GOT3 (cell line): Measurements from ENCODE around the gene JAM3.
"Not testable (repeated sequence)": the region's sequence is repeated elsewhere in the genome, so short reads cannot be mapped to it uniquely, and the experiment has no call there.

Experiments
- DNase-seq: peaks from one replicate; lab custom pipeline; 2025; ENCODE audit warnings: mixed read lengths; lab: John Stamatoyannopoulos, UW

Gene JAM3

DNA sequence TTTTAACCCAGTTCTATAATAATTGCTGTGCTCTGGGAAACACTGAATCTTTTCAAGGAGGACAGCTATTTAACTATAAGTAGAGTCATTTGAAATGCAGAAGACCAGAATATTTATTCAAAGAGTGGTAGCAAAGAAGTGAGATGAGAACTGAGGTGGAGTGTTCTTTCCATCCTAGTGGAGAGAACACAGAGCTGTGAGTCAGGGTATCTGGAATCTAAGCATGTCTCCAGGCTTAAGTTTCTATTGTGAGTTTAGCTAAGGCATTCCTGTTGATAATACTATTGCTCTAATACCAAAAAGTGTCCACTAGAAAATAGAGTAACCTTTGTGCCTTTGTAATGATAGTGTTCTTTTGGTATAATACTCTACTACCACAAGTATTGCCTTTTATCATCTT, 32.4 kb downstream of the JAM3 start:
- no peak for DNase-seq

DNA sequence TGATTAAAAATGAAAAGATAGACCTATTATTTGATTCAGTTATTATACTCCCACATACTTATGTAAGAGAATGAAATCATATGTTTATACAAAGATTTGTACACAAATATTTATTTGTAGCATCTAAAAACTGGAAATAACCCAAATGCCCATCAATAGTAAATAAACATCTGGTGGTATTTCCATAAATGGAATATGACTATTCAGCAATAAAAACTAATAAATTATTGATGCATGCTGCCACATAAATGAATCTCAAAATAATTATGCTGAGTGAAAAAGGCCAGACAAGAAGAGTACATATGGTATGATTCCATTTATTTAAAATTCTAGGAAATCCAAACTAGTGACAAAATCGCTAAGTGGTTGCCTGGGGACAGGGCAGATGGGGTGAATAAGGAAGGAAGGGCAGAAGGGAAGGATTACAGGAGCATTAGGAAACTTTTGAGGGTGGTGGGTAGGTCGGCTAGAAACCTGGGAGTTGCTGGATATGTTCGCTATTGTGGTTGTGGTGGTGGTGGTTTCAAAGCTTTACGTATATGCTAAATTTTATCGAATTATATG, 41.5 kb downstream of the JAM3 start:
- no peak for DNase-seq

DNA sequence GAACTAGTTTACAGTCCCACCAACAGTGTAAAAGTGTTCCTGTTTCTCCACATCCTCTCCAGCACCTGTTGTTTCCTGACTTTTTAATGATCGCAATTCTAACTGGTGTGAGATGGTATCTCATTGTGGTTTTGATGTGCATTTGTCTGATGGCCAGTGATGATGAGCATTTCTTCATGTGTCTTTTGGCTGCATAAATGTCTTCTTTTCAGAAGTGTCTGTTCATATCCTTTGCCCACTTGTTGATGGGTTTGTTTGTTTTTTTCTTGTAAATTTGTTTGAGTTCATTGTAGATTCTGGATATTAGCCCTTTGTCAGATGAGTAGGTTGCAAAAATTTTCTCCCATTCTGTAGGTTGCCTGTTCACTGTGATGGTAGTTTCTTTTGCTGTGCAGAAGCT, 44.9 kb downstream of the JAM3 start:
- not testable (repeated sequence) for DNase-seq

DNA sequence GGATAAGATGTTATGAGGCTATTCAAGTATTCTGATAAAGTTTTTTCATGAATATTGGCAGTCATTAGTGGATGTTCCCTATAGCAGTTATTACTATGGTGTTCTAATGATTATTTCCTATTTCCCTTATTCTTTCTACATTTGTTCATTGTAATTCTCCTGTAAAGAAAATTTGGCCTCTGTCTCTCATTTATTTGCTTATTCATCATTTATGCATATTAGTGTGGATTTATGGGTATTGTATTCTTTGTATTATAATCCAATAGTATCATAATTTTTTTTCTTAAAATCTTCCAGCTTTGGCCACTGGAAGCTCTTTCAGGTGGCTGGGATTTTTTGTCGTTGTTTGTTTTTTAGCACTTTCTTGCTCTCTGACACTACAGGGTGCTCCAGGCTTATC, 47.3 kb downstream of the JAM3 start:
- no peak for DNase-seq

DNA sequence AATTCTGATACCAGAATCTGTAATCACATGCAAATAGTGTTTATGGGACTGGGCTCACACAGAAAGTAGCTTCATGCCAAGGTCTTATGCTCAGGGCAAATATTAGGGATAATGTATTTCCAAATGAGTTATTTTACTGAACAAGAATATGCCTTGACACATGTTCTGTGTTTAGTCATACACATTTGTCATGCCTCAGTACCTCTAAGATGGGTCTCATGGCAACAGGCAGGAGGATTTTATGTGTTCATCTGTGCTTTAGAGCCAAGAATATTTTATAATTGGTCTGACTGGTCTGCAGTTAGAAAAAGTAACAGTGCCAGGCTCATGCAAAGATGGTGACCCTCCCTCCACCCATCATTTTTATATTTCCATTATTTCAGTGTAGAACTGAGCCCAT, 49.1 kb downstream of the JAM3 start:
- no peak for DNase-seq

DNA sequence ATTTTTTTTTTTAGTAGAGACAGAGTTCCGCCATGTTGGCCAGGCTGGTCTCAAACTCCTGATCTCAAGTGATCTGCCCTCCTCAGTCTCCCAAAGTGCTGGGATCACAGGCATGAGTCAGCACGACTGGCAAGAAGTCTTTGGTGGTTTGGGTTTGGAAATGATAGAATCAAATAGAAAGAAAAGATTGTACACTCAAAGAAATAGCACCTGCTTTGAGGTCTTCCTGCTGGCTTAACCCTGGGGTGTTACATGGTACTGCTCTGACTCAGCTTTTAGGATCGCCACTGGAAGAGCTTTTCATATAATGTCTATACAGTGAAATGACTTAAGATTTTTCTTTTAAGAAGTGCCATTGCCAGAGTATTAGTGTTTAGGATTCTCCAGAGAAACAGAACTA, 50.2 kb downstream of the JAM3 start:
- DNase-seq, result no peak

DNA sequence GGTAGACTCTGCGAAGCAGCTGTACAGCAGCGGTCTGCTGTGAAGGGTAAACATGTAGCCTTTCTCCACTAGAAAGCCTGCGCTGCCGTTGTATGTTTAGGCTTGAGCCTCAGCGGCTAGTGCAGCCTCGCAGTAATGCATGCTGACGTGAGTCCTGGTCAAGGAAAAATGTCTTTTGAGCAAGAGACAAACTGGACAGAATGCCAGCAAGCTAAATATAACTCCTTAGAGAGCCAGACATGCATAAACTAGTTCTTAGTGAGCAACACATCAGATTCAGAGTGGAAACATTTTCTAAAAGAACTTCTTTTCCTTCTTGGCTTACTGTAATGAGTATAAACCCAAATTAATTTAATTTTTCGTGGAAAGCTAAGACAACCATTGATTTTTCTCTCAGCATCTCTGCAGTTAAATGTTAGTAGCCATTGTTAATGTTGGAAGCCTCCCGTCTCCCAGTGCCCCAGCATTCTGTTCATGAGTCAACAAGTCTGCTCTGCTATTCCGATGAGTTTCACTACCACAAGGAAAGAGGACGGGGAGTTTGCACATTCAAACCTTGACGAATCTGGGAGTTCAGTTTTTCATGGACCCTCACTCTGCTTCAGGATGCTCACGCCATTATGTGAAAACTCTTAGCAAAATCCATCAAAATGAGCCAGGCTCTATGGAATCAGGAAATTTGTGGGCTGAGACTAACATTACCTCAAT, 51.4 kb downstream of the JAM3 start:
- no peak for DNase-seq

DNA sequence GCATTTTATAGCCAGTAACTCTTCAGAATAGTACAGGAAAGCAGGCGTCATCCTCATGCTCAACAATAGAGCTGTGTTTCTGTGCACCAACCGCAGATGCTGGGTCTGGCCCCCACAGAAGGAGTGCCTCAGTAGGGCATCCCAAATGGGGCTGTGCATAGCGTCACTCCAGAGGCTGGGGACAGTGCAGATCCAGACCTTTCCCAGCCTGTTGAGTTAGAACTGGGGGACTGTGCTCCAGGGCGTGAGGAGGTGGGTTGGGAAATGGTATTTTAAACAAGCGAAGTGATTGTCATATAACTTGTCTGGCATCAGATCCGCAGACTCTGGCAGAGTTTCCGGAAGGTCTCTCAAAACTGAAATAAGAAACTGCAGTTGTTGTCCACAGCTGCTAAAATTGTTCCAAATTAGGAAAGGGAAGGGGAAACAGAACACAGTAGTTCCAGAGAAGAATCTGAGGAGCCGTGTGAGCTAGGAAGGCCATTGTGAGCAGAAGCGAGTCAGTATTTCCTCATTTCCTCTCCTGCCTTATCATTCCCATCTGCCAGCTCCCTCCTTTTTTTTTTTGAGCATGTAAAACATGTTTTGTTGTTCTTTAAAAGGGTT, 52.2 kb downstream of the JAM3 start:
- no peak for DNase-seq

DNA sequence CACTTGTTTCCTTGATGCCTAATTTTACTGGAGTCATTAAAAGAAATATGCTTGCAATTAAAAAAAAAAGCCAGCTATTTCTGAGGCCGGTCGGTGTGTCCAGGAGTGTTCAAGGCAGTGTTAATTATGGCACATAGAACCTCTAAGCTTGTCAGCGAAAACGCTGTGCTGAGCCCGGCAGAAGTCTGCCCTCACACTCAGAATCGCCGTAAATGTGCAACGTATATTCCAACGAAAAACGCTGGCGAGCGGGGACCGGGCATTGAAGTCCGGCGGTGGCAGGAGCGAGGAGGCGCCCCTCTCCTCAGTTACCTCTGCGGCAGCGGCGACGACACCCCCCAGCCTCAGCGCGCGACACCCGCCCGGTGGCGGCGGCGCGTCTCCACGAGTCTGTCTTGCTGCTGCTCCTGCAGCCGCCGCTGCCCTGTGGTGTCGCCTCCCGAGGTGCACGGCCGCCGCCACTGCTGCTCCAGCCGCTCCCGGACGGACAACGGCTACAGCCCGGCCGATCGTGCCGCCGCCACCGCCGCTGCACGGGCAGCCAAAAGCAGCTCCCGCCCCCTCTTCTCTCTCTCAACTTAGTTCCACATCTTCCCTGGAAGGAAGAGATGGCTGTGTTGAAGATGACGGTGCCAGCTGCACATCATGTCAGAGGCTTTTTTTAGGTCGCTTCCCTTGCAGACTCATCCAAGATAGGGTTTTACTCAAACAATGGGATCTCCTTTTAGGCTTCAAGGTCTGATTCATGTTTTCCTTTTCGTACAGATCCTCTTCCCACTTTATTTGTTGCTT, 56.0 kb downstream of the JAM3 start:
- DNase-seq, result no peak

DNA sequence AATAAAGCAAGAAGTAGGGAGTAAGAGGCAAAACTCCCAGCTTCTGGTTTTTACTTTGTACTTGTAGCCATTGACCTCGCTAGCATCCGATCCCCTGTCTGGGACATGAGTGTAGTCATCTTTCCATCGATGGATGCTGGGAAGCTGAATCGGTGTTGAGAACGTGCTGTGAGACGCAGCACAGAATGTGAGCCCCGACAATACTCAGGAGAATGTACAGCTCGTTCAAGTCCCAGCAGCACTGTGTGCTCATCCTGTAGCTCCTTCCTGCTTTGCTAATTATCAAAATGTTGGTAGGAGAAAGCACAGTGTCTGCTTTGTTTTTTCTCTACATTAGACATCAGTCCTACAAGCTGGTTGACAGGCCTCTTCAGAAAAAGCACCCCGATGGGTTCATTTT, 56.6 kb downstream of the JAM3 start:
- DNase-seq, result no peak

DNA sequence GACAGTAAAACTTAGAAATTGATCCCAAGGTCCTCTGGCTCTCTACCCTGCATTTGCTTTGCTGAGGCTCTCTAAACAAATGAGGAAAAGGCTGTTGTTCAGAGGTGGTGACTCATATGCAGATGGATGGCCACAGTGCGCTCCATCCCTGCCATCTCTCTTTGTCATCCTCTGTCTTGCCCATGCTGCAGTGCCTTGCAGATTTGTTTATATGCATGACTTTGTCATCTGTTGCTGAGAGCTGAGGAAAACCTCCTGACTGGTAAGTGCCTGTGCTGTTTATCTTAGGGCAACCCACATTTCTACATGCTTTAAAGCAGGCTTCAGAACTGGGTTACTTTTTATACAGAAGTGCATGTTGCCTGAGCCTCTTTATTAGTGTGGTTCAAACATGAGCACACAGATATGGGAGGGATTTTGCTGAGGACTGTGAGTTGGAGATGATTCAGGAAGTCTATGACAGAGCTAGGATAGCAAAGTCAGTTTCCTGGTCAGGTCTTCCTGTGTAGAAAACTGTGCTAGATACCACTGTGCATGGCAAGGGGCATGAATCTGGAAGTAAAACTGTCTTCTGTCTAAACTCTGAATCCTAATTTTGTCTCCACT, 57.4 kb downstream of the JAM3 start:
- no peak for DNase-seq

DNA sequence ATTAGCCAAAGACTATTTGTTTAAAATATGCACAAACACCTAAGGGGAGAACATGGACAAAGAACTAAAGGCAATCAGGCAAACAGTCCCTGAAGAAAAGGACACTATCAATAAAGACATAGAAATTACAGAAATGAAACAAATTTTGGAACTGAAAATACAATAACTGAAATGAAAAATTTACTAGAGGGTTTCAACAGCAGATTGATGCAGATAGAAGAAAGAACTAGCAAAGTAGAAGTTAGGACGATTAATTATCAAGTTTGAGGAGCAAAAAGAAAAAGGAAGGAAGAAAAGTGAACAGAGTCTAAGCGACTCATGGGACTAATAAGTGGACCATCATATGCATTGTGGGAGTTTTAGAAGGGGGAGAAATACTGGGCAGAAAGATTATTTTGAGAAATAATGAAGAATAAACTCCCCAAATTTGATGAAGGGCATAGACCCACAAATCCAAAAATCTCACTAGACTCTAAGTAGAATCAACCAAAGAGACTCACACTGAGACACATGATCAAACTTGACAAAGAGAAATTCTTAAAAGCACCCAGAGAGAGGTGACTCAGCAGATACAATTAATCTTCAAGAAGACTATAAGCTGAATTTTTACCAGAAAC, 62.9 kb downstream of the JAM3 start:
- DNase-seq, result no peak

DNA sequence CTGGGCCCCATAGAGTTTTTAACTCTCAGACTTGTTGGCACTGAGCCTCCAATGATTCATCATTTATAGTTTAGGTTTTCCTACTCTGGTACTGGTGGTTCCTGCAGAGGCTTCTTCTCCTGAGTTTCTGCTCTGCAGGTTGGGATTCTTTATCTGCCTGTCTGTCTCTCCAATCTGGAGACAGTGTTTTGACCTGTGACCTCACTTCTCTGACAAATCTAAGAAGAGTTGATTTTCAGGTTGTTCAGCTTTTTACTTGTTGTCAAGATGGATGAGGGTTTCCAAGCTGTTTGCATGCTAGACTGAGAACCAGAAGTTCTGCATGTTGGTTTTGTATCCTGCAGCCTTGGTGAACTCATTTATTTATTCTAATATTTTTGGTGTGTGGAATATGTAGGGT, 63.9 kb downstream of the JAM3 start:
- no peak for DNase-seq

DNA sequence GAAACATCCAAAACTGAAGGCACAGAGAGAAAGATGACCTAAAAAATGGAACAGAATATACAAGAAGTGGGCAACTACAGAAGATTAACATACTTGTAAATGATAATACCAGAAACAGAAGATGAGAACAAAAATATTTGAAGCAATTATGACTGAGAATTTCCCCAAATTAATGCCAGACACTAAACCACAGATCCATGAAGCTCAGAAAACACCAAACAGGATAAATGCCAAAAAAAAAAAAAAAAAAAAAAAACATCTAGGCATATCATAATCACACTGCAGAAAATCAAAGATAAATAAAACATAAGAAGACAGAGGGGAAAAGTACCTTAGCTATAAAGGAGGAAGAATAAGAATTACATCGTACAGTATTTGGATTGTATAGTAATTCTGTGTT, 65.3 kb downstream of the JAM3 start:
- no peak for DNase-seq

DNA sequence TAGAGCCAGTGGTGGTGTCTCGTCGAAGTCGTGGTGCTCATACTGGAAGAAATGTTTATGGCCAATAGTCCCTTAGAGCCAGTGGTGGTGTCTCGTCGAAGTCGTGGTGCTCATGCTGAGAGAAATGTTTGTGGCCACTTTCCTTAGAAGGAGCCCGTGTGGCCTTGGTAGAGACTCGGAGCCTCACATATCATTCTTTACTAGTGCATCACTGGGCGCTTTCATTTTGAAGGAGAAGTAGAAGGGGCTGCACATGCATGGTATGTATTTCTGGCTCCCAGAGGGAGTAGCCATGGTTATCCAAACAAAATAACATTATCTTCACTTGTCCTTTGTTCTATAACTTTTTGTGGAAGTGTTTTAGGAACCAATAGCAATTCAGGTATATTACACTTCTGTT, 69.5 kb downstream of the JAM3 start:
- no peak for DNase-seq

DNA sequence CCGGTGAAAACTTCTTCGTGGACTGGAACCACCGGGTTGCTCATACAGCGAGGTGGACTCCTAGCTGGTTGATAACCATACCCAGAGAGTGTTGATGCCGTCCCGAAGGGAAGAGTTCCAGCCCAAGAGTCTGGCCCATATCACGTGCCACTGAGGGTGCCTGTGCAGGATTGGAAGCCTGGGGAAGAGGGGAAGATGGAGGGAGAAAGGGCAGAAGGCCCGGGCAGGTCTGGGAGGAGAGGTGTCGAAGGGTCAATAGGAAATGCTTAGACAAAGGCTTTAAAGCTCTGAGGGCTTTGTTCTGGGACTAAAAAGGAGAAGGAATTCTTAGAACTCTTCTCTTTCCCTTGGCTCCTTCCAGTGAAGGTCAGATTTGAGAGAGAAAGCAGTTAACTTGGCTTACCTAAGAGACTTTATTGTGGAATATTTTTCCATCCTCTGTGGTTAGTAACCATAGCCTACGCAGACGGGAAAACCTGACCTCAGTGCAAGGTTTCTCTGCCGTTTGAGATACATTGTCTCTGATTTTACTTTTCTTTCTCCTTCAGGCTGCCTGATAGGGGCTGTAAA, 70.5 kb downstream of the JAM3 start:
- DNase-seq, result no peak

DNA sequence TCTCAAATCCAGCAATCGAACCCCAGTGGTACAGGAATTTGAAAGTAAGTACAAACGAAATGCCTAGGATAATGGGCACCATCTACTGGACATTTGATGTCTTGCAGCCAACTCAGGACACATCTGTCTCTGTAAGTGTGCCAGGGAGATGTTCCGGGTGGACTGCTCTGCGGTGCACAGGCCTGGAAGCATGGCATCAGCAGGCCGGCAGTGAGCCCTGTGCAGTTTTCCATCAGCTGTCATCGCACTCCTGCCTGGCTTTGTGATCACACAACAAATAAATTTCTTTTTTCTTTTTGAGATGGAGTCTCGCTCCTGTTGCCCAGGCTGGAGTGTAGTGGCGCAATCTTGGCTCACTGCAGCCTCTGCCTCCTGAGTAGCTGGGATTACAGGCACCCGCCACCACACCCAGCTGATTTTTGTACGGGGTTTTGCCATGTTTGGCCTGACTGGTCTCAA, 71.0 kb downstream of the JAM3 start:
- DNase-seq, result no peak

DNA sequence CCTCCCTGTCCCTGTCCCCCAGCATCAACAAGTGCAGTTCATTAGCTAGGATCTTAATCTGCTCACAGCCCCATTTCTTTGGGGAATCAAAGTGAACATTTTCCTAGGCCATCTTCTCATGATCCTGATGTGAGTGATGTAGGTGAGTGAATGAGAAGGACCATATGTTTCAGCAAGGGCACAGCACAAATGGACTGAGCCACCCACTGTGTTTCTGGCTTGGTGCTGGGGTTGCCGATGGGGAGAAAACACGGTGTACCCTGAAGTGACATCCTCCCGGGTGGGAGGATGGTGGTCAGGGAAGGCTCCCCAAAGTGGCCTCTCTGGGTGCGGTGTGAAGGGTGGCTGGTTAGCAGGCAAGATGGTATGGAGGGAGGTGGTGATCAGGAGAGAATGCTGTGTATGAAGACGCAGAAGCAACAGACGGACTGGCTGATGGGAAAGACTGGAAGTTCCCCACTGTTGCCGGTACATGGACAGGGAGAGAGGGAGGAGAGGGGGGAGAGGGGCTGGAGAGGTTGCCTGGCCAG, 72.2 kb downstream of the JAM3 start:
- DNase-seq, result no peak

DNA sequence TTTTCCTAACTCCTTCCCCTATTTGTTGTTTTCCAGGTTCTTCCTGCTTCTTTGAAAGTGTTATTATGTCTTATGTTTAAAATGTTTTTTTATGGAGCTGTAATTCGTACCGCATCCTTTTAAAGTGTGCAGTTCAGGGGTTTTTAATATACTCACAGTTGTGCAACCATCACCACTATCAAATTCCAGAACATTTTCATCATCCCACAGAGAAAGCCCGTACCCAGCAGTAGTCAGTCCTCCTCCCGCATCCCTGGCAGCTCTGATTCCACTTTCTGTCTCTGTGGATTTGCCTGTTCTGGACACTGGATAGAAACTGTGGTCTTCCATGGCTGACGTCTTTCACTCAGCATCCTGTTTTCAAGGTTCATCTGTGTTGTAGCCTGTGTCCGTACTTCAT, 73.7 kb downstream of the JAM3 start:
- DNase-seq, result no peak

DNA sequence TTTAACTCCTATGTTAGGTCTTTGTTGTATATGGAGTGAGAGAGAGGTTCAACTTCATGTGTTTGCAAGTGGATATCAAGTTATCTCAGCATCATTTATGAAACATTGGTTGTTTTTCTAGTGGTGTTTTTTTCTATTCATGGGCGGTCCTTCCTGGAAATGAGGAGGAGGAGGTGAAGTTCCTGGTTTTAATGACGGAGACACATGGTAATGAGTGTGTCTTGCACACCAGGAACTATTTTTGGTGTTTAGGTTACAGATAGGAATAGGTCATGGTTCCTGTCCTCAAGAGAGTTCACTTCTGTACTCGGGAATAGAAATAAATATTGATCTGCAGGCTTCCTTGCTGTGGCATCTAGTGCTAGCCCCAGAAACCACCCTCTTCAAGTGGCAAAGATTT, 74.9 kb downstream of the JAM3 start:
- DNase-seq, result no peak

DNA sequence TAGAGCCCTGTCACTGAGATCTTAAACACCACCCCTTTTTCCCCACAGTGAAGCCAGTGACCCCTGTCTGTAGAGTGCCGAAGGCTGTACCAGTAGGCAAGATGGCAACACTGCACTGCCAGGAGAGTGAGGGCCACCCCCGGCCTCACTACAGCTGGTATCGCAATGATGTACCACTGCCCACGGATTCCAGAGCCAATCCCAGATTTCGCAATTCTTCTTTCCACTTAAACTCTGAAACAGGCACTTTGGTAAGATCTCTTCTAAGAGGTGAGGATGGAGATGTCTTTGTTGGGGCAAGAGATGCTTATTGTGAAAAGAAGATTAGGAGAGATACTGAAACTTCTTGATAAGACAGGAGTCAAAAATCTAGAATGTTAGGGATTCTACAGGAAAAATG, 75.9 kb downstream of the JAM3 start:
- DNase-seq, result no peak
